Stomach smooth muscle (tissue), 2 donors: ENCODE results near the gene CHN1.
A peak's percentile ranks its signal among the peaks of the same experiment; 100 is the strongest.

Experiments
- H3K27ac ChIP-seq: one replicate; pipeline ENCODE4 v1.7.0; 2013; ENCODE audit warnings: mild to moderate bottlenecking, low read length, inconsistent platforms
- H3K27me3 ChIP-seq, 2 donors: one replicate each; pipeline ENCODE4 v1.7.0; 2013; ENCODE audit warnings: low read length in 2 of 2; ENCODE audit not compliant: insufficient read depth in 2 of 2, control insufficient read depth in 1 of 2
- H3K36me3 ChIP-seq, 2 donors: one replicate each; pipeline ENCODE4 v1.7.0; 2013; ENCODE audit warnings: low read length in 2 of 2; ENCODE audit not compliant: control insufficient read depth in 2 of 2, insufficient read depth in 2 of 2
- H3K4me1 ChIP-seq: one replicate; pipeline ENCODE4 v1.7.0; 2013; ENCODE audit warnings: low read length; ENCODE audit not compliant: control insufficient read depth, insufficient read depth
- H3K4me3 ChIP-seq, 2 donors: one replicate each; pipeline ENCODE4 v1.7.0; 2013; ENCODE audit warnings: low read length in 2 of 2
- H3K9ac ChIP-seq, 2 donors: one replicate each; pipeline ENCODE4 v1.7.0; 2013; ENCODE audit warnings: low read length in 2 of 2, mild to moderate bottlenecking in 1 of 2
- H3K9me3 ChIP-seq, 2 donors: one replicate each; pipeline ENCODE4 v1.7.0; 2013; ENCODE audit warnings: low read length in 2 of 2; ENCODE audit not compliant: control insufficient read depth in 2 of 2
- donor health status: healthy.
- donor health status: Pancreatic carcinoma.

CHN1 gene

GRCh38 chr2:175004980-175005732, at the start of gene CHN1:
Gene CHN1 (minus strand): TSS chr2:175005381. CDS start chr2:175004912, 469 bp downstream.
- peak within 1 kb of the TSS; percentile 83 to 84 for H3K4me3 ChIP-seq
- peaks cover 12% of the 10 kb centered on the region for H3K4me1 ChIP-seq
- peak within 1 kb of the TSS; percentile 70 to 71 for H3K9ac ChIP-seq
- H3K27ac ChIP-seq, result peak within 1 kb of the TSS; percentile 69
- H3K9me3 ChIP-seq, result no peaks in the 10 kb centered on the region
- H3K27me3 ChIP-seq, result no peaks in the 10 kb centered on the region
- no peaks in the 10 kb centered on the region for H3K36me3 ChIP-seq

GRCh38 chr2:175054340-175054739, 49.2 kb upstream of the CHN1 start:
- Histone ChIP-seq H3K4me1 (no peaks in the 10 kb centered on the region), H3K27ac (no peak overlapping the region), H3K27me3 (no peaks in the 10 kb centered on the region), H3K4me3 (no peak overlapping the region), H3K9me3 (peaks cover 0 to 3% of the 10 kb centered on the region in 2 donors), H3K36me3 (peaks cover 1 to 4% of the 10 kb centered on the region in 2 donors), H3K9ac (no peak overlapping the region)

GRCh38 chr2:175049661-175050060, 44.5 kb upstream of the CHN1 start:
- H3K4me3 ChIP-seq, result no peak overlapping the region
- no peaks in the 10 kb centered on the region for H3K36me3 ChIP-seq
- H3K27me3 ChIP-seq, result no peaks in the 10 kb centered on the region
- no peak overlapping the region for H3K27ac ChIP-seq
- peaks cover 0 to 5% of the 10 kb centered on the region in 2 donors for H3K9me3 ChIP-seq
- H3K4me1 ChIP-seq, result no peaks in the 10 kb centered on the region
- no peak overlapping the region for H3K9ac ChIP-seq

- Histone ChIP-seq H3K4me1 (no peaks in the 10 kb centered on the region), H3K27me3 (no peaks in the 10 kb centered on the region), H3K27ac (no peak overlapping the region), H3K9me3 (peaks cover 0 to 5% of the 10 kb centered on the region in 2 donors), H3K36me3 (no peaks in the 10 kb centered on the region), H3K4me3 (no peak overlapping the region), H3K9ac (no peak overlapping the region)
These were observed 43.1 kb upstream of the CHN1 start for GRCh38 chr2:175048275-175048674.

- no peak overlapping the region for H3K9ac ChIP-seq
- no peak overlapping the region for H3K4me3 ChIP-seq
- no peaks in the 10 kb centered on the region for H3K9me3 ChIP-seq
- no peak overlapping the region for H3K27ac ChIP-seq
- no peaks in the 10 kb centered on the region for H3K4me1 ChIP-seq
- no peaks in the 10 kb centered on the region for H3K36me3 ChIP-seq
- no peaks in the 10 kb centered on the region for H3K27me3 ChIP-seq
These were observed 34.3 kb upstream of the CHN1 start for GRCh38 chr2:175039490-175039889.

GRCh38 chr2:175039031-175039430, 33.9 kb upstream of the CHN1 start:
- H3K27me3 ChIP-seq, result no peaks in the 10 kb centered on the region
- H3K4me3 ChIP-seq, result no peak overlapping the region
- H3K36me3 ChIP-seq, result no peaks in the 10 kb centered on the region
- no peak overlapping the region for H3K27ac ChIP-seq
- H3K4me1 ChIP-seq, result no peaks in the 10 kb centered on the region
- H3K9me3 ChIP-seq, result no peaks in the 10 kb centered on the region
- no peak overlapping the region for H3K9ac ChIP-seq

GRCh38 chr2:175037941-175038340, 32.8 kb upstream of the CHN1 start:
- Histone ChIP-seq H3K9me3 (no peaks in the 10 kb centered on the region), H3K27ac (no peak overlapping the region), H3K4me3 (no peak overlapping the region), H3K27me3 (no peaks in the 10 kb centered on the region), H3K9ac (no peak overlapping the region), H3K4me1 (no peaks in the 10 kb centered on the region), H3K36me3 (no peaks in the 10 kb centered on the region)

GRCh38 chr2:175036582-175037018, 31.4 kb upstream of the CHN1 start:
- H3K27ac ChIP-seq, result no peak overlapping the region
- H3K27me3 ChIP-seq, result no peaks in the 10 kb centered on the region
- H3K4me3 ChIP-seq, result peak overlapping the region in 1 of 2 donors; percentile 31
- no peaks in the 10 kb centered on the region for H3K9me3 ChIP-seq
- no peaks in the 10 kb centered on the region for H3K4me1 ChIP-seq
- H3K36me3 ChIP-seq, result no peaks in the 10 kb centered on the region
- H3K9ac ChIP-seq, result no peak overlapping the region

GRCh38 chr2:175035806-175036205, 30.6 kb upstream of the CHN1 start:
- H3K36me3 ChIP-seq, result no peaks in the 10 kb centered on the region
- no peak overlapping the region for H3K4me3 ChIP-seq
- H3K9me3 ChIP-seq, result no peaks in the 10 kb centered on the region
- no peak overlapping the region for H3K9ac ChIP-seq
- no peak overlapping the region for H3K27ac ChIP-seq
- H3K27me3 ChIP-seq, result no peaks in the 10 kb centered on the region
- H3K4me1 ChIP-seq, result no peaks in the 10 kb centered on the region

GRCh38 chr2:175034716-175035115, 29.5 kb upstream of the CHN1 start:
- Histone ChIP-seq H3K36me3 (no peaks in the 10 kb centered on the region), H3K4me1 (no peaks in the 10 kb centered on the region), H3K27me3 (no peaks in the 10 kb centered on the region), H3K4me3 (no peak overlapping the region), H3K27ac (no peak overlapping the region), H3K9ac (no peak overlapping the region), H3K9me3 (no peaks in the 10 kb centered on the region)
